Measurements from ENCODE around the gene SLC2A5. TPM values are rescaled to one million over a fixed set of nuclear protein-coding genes. Genes with fewer than 3 reads are reported as not detected.

SLC2A5 gene
- 10.0 TPM for polyA plus RNA-seq

DNA sequence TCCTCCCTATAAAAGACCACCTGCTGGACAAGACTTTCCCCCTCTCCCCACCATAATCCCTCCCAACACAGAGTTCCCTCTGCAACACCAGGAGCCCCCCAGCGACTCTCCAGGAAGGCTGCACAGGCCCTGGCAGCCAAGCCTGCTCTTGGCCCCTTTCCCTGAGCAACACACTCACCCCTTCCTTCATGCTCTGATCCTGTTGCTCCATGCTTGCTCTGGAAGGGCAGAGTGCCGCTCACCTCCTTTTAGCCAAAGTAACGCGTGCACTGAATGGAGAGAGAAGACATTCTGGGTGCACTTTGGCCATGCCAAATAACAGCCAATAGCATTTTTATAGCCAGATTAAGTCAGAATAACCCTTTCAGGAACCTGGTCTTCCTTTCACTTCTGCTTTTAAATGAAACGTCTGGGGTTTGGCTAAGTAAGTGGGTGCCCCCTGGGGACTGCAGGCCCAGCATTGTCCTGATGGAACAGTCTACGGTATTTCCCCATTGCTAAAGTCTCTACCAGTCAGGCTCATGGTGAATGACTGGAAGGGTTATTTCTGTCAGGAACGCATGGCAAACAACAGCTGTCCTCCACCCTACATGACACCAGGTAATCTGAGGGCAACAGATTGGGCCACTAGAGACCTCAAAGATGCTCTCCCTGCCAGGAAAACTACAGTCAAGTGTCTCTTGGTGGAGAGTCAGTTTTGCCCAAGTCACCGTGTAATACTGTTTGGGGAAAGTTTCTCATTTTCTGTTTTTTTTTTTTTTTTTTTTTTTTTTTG is at the start of gene SLC2A5:
Gene SLC2A5, minus strand, starts transcription at position 310 of the 775 bp plus-strand sequence. Its CDS starts 99 bp downstream, at position 211.
- Mint-ChIP-seq H3K9me3 (no peaks in the 10 kb centered on the region), H3K36me3 (peaks cover 8% of the 10 kb centered on the region), H3K4me3 (peak within 1 kb of the TSS; percentile 69 to 97 (median 96)), H3K4me1 (peaks cover 20 to 29% (median 22%) of the 10 kb centered on the region in 3 donors), H3K27me3 (no peaks in the 10 kb centered on the region), H3K27ac (peak within 1 kb of the TSS; percentile 26 to 83 (median 81))

DNA sequence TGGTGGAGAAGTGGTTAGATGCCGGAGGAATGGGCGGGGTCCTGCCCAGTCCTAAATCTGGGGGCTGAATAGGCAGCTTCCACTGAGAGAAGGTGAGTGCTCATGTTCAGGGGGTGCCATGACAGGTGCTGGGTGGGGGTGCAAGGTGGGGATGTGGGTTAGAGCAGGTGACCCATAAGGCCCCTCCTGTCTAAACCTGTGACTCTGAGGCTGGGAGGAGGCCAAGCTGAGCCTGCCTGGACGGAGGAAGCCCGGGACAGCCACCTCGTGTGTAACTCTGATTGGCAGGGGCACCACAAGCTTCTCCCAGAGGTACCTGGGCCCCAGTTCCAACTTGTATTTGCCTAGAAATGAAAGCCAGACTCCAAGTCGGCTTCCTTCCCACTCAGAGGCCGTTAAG is 48.8 kb upstream of the SLC2A5 start:
- no peaks in the 10 kb centered on the region for H3K9me3 Mint-ChIP-seq
- no peak overlapping the region for H3K4me3 Mint-ChIP-seq
- peaks cover 2% of the 10 kb centered on the region for H3K36me3 Mint-ChIP-seq
- H3K27me3 Mint-ChIP-seq, result no peaks in the 10 kb centered on the region
- peaks cover 18 to 27% (median 21%) of the 10 kb centered on the region in 3 donors for H3K4me1 Mint-ChIP-seq
- peak overlapping the region in 1 of 3 donors; percentile 69 for H3K27ac Mint-ChIP-seq

GRCh38 chr1:9115351-9116205 is 46.1 kb upstream of the SLC2A5 start:
- Mint-ChIP-seq H3K4me1 (peaks cover 8 to 18% (median 16%) of the 10 kb centered on the region in 3 donors), H3K27ac (no peak overlapping the region), H3K4me3 (no peak overlapping the region), H3K36me3 (peaks cover 4% of the 10 kb centered on the region), H3K9me3 (no peaks in the 10 kb centered on the region), H3K27me3 (no peaks in the 10 kb centered on the region)

GRCh38 chr1:9112961-9113880 is 43.8 kb upstream of the SLC2A5 start:
- Mint-ChIP-seq H3K27me3 (no peaks in the 10 kb centered on the region), H3K9me3 (no peaks in the 10 kb centered on the region), H3K4me3 (no peak overlapping the region), H3K4me1 (peaks cover 3 to 8% (median 5%) of the 10 kb centered on the region in 3 donors), H3K27ac (no peak overlapping the region), H3K36me3 (peaks cover 4% of the 10 kb centered on the region)

DNA sequence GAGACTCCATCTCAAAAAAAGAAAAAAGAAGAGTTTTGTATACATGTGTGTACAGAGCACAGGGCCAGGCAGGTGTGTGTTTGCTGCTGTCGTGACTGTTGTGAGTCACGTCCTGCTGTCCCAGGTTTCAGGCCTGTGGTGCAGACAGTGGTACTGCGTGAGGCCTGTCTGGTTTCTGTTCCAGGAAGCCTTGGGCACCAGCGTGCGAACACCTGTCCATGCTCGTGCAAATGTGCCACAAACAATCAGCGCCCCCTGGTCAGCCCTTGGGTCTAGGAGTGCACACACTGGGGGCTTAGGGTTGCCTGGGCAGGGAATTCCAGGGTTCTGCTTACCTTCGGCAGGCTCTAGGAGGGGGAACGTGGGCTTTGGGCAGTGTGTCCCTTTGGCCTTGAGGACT is 42.5 kb upstream of the SLC2A5 start:
- H3K27ac Mint-ChIP-seq, result no peak overlapping the region

GRCh38 chr1:9111357-9111691 is 41.9 kb upstream of the SLC2A5 start:
- Mint-ChIP-seq H3K4me1 (peaks cover 0 to 8% (median 5%) of the 10 kb centered on the region in 3 donors), H3K9me3 (no peaks in the 10 kb centered on the region), H3K27ac (no peak overlapping the region), H3K36me3 (peaks cover 2% of the 10 kb centered on the region), H3K27me3 (no peaks in the 10 kb centered on the region), H3K4me3 (no peak overlapping the region)

More for the DNA sequence above, 42.5 kb upstream of the SLC2A5 start:
- Mint-ChIP-seq H3K4me3 (no peak overlapping the region), H3K9me3 (no peaks in the 10 kb centered on the region), H3K4me1 (peaks cover 0 to 8% (median 5%) of the 10 kb centered on the region in 3 donors), H3K36me3 (peaks cover 2% of the 10 kb centered on the region), H3K27me3 (no peaks in the 10 kb centered on the region)

- H3K27ac Mint-ChIP-seq, result no peak overlapping the region
- no peaks in the 10 kb centered on the region for H3K27me3 Mint-ChIP-seq
- no peaks in the 10 kb centered on the region for H3K9me3 Mint-ChIP-seq
- peaks cover 2% of the 10 kb centered on the region for H3K36me3 Mint-ChIP-seq
- H3K4me3 Mint-ChIP-seq, result no peak overlapping the region
- peaks cover 0 to 8% (median 5%) of the 10 kb centered on the region in 3 donors for H3K4me1 Mint-ChIP-seq
These were observed 41.4 kb upstream of the SLC2A5 start for GRCh38 chr1:9110669-9111356.

- H3K27ac Mint-ChIP-seq, result no peak overlapping the region
- H3K36me3 Mint-ChIP-seq, result peaks cover 6% of the 10 kb centered on the region
- H3K27me3 Mint-ChIP-seq, result no peaks in the 10 kb centered on the region
- peaks cover 0 to 5% (median 4%) of the 10 kb centered on the region in 3 donors for H3K4me1 Mint-ChIP-seq
- H3K9me3 Mint-ChIP-seq, result no peaks in the 10 kb centered on the region
- H3K4me3 Mint-ChIP-seq, result no peak overlapping the region
These were observed 38.7 kb upstream of the SLC2A5 start for GRCh38 chr1:9108056-9108665.

GRCh38 chr1:9107136-9107535 is 37.7 kb upstream of the SLC2A5 start:
- H3K27me3 Mint-ChIP-seq, result no peaks in the 10 kb centered on the region
- no peak overlapping the region for H3K4me3 Mint-ChIP-seq
- H3K9me3 Mint-ChIP-seq, result no peaks in the 10 kb centered on the region
- peaks cover 0 to 5% (median 4%) of the 10 kb centered on the region in 3 donors for H3K4me1 Mint-ChIP-seq
- H3K36me3 Mint-ChIP-seq, result peaks cover 8% of the 10 kb centered on the region
- no peak overlapping the region for H3K27ac Mint-ChIP-seq

DNA sequence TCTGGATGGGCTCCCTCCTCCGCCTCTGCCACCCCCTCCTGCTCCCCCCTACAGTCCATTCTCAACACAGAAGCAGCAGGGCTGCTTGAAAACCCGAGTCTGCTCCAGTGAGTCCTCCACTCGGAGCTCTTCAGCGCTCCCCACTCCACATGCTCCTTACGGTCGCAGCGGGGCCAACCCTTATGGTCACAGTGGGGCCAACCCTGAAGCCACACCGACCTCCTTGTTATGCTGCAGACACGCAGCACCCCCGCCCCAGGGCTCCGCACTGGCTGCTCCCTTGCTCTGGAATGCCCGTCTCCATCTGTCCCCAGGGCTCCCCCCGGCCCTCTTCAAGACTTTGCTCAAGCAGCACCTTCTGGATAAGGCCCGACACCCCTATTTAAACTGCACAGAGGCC is 36.9 kb upstream of the SLC2A5 start:
- H3K36me3 Mint-ChIP-seq, result peaks cover 8% of the 10 kb centered on the region
- no peaks in the 10 kb centered on the region for H3K27me3 Mint-ChIP-seq
- H3K4me1 Mint-ChIP-seq, result peaks cover 0 to 5% (median 4%) of the 10 kb centered on the region in 3 donors
- H3K4me3 Mint-ChIP-seq, result no peak overlapping the region
- H3K27ac Mint-ChIP-seq, result no peak overlapping the region
- no peaks in the 10 kb centered on the region for H3K9me3 Mint-ChIP-seq

GRCh38 chr1:9105336-9105867 is 36.0 kb upstream of the SLC2A5 start:
- H3K4me1 Mint-ChIP-seq, result no peaks in the 10 kb centered on the region
- peaks cover 6% of the 10 kb centered on the region for H3K36me3 Mint-ChIP-seq
- H3K27ac Mint-ChIP-seq, result peak overlapping the region in 1 of 3 donors; percentile 74
- H3K4me3 Mint-ChIP-seq, result no peak overlapping the region
- no peaks in the 10 kb centered on the region for H3K9me3 Mint-ChIP-seq
- no peaks in the 10 kb centered on the region for H3K27me3 Mint-ChIP-seq

GRCh38 chr1:9101510-9102146 is 32.2 kb upstream of the SLC2A5 start:
- no peak overlapping the region for H3K4me3 Mint-ChIP-seq
- no peaks in the 10 kb centered on the region for H3K27me3 Mint-ChIP-seq
- H3K27ac Mint-ChIP-seq, result no peak overlapping the region
- H3K4me1 Mint-ChIP-seq, result no peaks in the 10 kb centered on the region
- peaks cover 6% of the 10 kb centered on the region for H3K36me3 Mint-ChIP-seq
- H3K9me3 Mint-ChIP-seq, result peaks cover 0 to 1% (median 0%) of the 10 kb centered on the region in 3 donors

GRCh38 chr1:9100471-9101043 is 31.1 kb upstream of the SLC2A5 start:
- H3K4me3 Mint-ChIP-seq, result no peak overlapping the region
- H3K27me3 Mint-ChIP-seq, result peaks cover 1% of the 10 kb centered on the region
- H3K4me1 Mint-ChIP-seq, result no peaks in the 10 kb centered on the region
- peaks cover 6% of the 10 kb centered on the region for H3K36me3 Mint-ChIP-seq
- peaks cover 0 to 1% (median 0%) of the 10 kb centered on the region in 3 donors for H3K9me3 Mint-ChIP-seq
- no peak overlapping the region for H3K27ac Mint-ChIP-seq

Data from IgD-negative memory B cell (primary cell).